Measurements from ENCODE around the gene SLC22A12. TPM values are rescaled to one million over a fixed set of nuclear protein-coding genes. Genes with fewer than 3 reads are reported as not detected.

The SLC22A12 gene
- total RNA-seq, 1 experiment from 2014 or later, result not detected

DNA sequence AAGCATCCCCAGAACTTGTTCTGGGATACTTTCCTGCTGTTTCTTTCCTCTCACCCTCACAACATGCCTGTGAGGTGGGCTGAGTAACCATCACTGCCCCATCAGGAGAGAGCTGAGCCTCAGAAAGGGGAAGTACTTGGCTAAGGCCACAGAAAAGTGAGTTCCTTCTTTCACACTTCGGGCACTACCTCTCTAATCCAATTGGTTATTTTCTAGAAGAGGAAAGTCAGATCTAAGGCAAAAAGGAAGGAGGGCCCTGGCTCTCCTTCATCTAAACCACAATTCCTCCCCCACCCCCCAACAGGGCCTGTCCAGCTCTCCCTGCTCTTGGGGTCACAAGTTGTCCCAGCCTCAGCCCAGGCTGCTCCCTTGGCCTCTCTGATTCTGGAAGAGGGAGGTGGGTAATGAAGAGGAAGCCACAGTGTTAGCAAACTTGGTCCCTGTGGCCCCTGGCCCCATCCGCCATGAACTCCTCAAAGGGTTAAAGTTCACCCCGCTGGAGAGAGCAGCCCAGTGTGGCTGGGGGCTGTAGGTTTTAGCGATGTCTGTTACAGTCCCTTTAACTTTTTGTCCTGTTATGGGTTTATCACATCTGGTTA is 34.0 kb downstream of the SLC22A12 start:
- no peak for DNase-seq (ENCODE audit: low read depth)

DNA sequence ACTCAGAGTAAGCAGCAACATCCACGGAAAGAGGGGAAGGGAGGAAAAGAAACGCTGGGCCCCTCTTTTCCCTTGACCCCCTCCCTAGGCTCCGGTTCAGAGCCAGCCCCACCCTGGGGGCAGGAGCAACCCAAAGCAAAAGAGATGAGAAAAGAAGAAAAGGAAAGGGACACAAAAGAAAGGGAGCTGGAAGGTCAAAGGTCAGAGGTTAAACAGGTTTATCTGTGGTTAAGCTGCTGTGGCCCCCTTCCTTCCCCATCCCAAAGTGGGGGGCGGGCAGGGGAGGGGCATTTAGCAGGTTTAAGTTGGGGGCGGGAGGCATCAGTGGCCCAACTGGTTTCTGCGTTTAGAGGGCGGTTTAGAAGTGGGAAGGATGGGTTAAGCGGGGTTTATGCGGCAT is 35.6 kb downstream of the SLC22A12 start:
- DNase-seq (ENCODE audit: low read depth), result no peak

DNA sequence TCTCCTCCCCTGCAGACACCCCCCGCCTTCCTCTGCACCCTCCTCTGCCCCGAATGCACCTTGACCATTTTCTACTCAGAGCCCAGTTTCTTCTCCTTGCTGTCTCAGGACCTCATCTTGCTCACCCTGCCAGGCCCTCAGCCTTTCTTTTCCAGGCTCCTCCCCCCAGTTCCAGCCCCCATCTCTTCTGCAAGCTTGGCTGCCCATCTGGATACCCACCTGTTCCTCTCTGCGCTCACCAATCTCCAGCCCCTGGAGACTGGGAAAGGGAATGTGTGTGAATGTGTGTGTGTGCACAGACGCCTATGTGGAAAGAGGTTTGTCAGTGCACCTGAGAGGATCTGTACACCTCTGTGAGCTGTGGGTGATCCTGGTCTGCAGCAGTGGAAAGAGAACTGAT is 36.4 kb downstream of the SLC22A12 start:
- DNase-seq (ENCODE audit: low read depth), result no peak

DNA sequence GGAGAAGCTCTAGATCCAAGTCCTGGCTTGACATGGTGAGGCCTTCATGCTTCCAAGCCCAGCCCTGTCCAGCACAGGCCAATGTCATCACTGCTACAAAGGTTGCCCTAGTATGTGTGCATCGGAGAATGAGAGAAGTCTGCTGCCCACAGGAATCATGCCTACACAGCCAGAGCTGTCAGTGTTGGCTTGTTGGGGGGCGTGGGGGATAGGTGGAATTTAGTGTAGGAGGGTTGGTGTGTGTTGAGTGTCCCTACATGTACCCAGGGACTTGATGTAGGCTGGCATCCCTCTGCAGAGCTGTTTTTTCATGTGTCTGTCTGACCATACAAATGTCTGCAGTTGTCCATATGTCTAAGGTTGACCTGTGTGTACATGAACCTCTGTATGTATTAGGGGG is 37.6 kb downstream of the SLC22A12 start:
- DNase-seq (ENCODE audit: low read depth), result no peak

DNA sequence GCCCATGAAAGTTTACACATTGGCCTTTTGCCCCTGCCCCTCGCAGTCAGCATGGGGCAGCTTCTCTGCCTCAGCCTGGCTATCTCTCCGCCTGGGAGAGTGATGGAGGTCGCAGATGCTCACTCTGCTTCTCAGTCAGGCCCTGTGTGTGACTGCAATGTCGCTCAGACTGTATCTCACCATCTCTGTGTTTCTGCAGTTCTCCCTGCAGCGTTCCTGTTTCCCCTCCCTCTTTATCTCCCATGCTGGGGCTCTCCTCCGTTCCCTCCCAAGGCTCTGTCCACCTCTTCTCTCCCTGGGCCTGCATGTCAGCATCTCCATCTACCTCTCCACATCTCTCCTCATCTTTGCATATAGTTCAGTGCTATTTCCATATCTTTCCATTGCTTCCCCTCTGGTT is 38.1 kb downstream of the SLC22A12 start:
- DNase-seq (ENCODE audit: low read depth), result no peak

DNA sequence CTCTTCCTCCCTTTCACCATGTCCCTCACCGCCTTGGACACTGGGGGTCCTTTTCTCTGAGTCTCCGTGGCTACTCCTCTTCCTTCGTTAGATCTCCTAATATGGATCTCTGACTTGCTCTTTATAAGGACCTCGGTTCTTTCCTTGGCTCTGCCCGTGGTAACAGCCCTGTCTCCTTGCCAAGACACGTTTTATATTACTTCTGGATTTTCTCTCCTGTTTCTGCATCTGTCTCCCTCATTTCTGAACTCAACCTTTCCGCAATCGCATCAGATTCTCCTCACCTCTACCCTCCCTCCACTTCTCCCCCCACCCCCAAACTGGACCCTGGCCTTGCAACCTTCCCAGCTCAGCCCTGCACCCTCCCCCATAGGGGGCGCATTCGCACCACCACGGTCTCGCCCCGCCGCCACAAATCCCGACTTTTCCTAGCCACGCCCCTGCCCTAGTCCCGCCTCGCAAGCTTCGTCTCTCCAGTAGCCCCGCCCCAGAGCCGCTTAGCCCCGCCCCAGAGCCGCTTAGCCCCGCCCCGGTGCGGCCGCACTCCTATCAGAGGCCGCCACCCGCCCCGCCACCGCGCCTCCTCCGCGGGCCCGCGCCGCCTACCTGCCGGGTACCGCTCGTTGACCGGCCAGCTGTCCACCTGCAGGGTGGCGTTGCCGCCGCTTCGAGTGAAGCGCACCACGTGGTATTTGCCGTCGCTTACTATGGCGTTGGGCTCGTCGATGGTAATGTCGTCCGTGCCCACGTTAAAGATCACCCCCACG is 39.0 kb downstream of the SLC22A12 start:
- no peak for DNase-seq (ENCODE audit: low read depth)

DNA sequence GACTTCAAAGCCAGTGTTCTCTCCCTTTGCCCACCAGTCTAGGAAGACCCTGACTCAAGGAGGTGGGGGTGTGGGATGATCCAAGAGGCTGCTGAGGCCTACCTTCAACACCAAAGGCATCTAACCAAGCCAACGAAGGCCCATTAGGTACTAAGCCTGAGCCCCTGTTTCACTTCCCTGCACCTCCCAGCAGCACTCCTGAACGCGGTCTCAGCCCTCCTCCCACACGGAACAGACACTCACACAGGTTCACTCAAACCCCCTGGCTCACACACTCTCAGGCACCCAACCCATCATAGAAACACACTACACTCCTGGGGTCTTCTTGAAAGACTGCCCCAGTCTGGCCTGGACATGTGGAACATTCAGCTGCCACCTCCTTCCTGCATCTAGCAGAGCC is 40.7 kb downstream of the SLC22A12 start:
- DNase-seq (ENCODE audit: low read depth), result no peak

DNA sequence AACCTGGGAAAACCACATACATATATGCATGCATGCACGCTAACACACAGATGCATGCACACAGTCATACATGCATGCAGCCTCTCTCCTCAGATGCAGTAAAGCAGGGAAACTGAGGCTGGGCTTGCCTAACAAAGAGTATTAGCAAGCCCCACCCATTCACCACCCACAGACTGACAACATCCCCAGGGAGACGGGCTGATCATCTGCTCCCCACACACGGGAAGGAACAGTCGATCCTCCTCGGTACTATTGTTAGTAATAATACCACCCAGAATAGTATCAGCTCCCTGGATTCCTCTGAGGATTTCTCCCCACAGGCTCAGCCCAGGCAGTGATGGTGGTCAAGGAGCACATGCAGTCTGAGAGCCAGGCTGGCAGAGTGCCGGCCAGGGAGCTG is 41.2 kb downstream of the SLC22A12 start:
- DNase-seq (ENCODE audit: low read depth), result no peak

DNA sequence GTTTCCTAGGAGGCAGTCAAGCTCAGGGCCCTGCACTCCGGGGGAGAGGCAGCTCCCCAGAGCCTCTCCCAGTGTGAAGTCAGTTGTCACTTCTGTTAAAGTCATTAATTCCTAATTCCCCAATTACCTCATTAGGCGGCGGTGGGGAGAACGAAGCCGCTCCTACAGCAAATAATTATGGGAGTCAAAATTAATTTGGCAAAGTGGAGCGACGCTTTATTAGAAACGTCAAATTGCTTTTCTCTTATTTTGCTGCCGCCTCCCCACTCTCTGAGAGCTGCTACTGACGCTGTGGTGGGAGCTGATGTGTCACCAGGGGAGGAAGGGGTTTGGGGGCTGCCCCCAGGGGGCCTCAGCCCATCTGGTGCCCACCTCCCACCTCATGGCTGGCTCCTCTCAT is 41.6 kb downstream of the SLC22A12 start:
- no peak for DNase-seq (ENCODE audit: low read depth)

DNA sequence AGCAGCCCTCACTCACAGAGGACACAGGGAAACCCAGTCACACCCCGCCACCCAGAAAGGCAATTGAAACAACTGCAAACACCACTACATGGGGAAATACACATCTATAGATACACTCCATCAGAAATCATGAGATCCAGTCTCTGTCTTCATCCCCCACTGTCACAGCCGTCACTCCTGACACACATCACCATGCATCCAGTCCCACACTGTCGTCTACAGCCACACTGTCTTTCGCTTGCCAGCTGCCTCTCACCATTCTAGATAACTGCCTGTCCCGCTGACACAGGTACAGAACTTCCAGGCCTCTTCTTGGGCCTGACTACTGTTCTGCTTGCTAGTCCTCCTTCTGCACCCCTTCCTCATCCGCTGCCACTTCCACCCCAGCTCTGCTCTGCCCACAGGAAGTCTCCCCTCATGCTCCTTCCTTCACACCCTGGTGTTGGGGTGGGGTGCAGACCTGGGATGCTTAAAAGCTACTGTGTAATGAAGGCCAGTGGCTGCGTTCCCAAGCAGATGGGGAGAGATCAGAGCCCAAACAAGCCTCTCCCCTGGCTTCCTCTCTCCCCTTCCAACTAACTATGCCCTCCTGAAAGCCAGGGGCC is 42.6 kb downstream of the SLC22A12 start:
- DNase-seq (ENCODE audit: low read depth), result no peak

DNA sequence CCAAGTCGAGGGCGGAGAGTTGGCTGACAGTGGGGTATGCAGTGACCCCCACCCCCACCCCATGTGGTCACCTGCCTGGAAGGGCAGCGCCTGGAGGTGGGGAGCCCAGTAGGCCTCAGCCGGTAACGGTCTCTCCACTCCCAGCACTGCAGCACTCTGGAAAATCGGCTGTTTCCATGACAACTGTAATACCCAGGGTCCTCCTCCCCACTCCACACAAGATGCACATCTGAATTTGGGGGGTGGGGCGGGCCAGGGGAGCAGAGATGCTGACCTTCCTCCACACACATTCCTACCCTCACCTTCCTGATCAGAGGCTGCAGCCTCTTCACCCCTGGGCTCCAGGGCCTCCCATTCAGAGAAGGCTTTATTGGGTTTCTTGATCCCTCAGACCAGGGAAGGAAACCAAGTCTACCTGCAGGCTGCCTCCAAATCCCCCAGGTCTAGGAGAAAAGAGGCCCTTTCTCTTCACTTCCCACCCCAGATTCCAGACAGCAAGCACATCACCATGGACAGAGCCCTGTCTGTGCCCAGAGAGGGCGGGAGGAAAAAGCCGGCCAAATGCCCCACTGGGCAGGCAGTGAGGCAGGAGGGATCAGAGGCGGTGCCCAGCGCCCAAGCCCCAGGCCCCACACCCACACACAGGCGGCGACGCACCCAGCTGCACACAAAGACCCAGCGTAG is 46.5 kb downstream of the SLC22A12 start:
- no peak for DNase-seq (ENCODE audit: low read depth)

DNA sequence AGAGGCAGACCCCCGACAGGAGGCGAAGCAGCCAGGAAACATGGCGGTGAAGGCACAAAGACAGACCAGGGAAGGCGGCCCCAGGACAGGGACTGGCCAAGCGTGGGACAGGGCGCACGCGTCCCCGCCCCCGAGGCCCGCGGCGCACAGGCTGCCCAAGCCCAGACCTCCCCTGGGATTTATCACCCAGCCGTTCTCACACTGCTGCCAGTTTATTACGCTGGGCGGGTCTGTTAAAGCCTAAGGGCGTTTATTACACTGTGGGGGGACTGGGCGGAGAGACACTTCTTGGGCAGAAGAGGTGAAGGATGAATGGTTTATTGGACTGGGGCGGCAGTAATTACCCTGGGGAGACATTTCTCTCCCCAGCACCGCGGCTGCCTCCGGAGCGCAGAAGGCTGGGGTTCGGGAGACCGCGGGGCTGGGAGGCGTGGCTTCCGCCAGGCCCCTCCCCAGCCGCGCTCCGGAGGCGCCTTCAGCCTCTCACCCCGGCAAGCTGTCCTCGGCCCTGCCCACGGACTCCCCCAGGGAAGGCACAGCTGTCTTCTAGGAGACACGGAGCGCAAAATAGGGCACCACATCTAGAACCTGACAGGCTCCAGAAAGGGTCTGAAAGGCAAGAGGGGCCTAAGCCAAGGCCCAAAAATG is 47.1 kb downstream of the SLC22A12 start:
- DNase-seq (ENCODE audit: low read depth), result no peak

DNA sequence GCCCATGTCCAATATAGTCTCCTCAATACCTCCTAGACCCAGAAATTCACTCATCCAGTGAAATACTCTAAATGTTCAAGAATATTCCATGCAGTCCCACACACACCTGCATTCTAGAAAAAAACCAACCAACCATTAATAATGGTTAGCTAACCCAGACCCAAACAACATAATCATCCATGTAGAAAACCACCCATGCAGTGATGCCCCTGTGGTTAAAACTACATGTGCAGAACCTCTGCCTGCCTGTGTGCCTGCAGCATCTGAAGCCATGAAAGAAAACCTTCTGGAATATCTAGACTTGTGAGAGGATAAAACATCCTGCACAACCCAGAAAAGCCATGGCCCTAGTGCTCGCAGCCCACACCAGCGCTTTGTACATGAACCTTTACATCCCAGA is 47.8 kb downstream of the SLC22A12 start:
- no peak for DNase-seq (ENCODE audit: low read depth)

DNA sequence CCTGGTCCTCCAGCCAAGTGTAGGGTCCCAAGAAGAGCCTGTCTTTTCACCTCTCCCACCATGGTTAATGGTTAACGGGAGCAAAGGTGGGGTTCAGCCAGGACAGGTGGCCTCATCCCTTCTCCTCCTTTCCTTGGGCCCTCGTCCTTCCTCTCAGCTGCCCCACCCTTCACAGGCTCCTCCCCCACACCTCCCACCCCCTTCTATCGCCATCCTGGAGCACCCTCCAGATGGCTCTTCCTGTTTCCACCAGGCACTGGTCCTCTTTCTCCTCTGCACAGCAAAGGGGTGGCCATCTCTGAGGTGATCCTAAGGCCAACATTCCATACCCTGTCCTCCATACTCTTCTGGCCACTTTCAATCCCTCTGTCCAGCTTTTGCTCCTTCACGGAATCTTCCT is 48.9 kb downstream of the SLC22A12 start:
- no peak for DNase-seq (ENCODE audit: low read depth)

DNA sequence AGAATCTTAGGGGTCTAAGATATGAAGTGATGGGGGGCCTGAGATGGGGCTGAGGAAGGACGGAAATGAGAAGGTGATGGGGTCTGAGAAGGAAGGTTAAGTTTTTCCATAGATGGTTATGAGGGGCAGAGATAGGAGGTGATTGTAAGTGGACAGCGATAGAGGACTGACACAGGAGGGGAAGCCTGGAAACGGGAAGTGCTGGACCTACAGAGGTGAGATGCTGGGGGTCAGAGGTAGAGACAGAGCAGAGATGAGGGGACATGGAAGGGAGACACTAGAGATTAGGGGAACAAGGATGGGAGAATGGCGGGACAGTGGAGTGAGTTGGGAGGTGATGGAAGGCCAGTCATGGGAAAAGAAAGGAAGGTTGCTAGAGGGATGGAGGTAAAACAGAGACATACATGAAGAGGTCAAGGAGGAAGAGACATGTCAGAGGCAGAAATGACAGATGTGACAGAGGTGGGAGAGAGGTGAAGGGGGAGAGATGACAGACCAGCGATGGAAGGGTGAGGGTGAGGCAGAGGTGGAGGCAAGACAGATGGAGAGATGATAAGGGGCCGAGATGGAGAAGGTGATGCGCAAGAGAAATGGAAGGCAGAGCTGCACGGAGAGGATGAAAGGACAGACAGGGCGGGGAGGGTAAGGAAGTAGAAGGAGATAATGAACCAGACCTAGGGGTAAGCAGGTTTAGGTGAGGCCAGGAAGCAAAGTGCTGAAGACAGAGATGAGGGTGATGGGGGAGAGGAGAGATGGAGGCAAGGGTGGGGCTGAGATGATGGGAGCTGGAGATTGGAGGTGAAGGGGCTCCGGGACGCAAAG is 50.8 kb downstream of the SLC22A12 start:
- DNase-seq (ENCODE audit: low read depth), result no peak

DNA sequence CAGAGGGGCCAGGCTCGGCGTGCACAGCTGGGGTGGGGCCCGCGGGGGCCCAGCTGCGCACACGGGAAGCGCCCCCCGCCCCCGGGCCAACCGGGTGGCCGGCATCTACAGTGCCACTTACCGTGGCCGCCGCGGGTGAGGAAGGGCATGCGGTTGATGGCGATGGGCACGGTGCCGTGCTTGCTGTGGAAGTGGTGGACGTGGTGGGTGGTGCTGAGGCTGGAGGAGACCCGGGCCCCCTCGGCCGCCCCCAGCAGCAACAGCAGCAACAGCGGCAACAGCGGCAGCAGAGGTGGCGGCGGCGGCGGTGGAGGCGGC is 51.4 kb downstream of the SLC22A12 start:
- DNase-seq (ENCODE audit: low read depth), result no peak

DNA sequence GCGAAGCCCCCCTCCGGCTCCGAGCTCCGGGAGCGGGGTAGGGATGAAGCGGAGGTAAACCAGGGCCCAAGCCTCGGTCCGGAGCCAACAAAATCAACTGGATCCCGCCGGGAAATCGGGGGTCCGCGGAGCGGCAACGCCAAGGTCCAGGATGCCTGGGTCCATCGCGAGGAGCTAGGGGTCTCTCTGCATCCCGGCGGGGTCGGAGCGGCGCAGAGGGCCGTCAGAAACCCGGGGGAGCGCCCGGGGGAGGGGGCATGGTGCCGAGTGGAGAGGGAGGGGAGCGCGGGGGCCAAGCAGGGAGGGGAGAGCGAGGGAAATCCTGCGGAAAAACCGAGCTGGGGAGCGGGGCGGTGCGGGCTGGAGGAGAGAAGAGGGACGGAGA is 51.8 kb downstream of the SLC22A12 start:
- DNase-seq (ENCODE audit: low read depth), result no peak

DNA sequence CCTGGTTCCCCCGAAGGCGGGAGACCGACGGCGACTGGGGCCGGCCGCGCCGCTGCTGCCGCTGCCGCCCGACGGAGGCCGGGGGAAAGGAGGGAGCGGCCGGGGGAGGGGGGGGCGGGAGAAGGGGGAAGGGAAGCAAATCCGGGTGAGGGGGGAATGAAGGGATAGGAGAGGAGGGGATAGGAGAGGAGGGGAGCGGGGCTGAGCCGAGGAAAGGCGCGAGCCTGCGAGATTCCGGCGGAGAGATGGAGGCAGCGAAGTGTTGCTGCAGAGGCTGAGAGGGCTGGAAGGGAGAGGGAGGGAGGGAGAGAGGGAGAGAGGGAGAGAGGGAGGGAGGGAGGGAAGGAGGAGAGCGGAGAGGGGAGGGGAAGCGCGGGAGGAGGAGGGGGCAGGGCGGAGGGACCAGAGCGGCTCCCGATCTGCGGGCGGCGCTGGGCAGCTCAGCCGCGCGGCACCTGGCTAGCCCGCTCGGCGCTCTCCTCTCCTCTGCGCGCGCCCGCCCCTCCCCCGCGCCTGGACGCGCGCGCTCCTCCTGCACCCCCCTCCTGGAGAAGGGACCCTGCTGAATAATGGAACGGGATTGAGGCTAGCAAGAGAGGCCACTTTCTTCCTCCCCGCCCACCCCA is 52.3 kb downstream of the SLC22A12 start:
- DNase-seq (ENCODE audit: low read depth), result no peak

DNA sequence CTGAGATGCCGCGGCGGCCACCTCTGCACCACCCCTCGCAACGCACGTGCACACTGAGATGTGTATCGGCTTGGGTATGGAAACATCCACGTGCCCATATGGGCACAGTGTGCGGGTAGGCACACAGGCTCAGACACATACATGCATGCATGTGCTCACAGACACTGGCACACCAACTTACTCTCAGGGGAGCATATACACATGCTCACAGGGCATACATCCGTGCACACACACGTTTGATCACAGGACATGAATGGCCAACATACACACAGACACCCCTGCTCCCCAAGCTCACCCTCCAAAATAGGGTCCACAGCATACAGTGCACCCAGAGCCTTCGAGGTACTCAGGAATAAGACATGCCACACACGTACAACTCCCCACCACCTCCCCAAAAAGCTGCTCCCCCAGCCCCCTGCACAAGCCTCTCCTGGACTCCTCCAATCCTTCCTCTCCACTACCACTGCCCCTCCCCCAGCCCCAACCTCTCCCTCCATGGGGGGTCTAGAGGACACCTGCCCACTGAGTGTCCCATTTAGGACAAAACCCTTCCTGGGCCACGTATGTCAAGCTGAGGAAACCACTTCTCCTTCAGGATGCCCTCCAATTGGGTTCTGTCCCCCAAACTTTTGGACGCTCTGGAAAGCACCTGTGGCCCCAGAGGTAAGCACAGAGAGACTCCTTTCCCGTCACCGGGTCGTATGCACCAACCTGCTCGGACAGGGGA is 53.1 kb downstream of the SLC22A12 start:
- DNase-seq (ENCODE audit: low read depth), result no peak

DNA sequence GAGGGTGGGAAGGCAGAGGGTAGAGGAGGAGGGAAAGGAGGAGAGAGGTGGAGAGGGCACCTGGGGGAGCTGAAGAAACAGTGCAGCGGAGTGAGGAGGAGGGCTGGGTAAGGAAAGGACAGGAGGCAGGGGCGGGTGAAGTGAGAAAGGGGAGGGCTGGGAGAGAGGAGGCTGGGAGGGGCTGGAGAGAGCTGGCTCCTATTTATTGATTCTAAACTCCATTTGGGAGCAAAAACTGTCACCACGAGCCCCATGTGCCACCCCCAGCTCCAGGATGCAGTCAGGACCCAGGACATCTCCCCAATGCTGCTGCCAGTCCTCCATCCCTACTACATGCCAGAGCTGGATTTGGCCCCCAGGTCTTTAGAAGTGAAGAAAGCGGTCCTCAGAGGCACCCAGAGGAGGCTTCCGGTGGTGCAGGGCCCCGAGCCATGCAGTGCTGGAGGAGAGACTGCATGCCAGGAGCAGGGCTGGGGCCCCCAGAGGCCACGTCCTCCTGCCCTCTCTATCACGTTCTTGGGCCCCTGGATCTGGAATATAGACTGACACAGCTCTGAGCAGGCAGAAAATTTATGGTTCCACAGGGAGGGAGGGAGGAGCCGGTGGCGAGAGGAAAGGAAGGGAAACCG is 53.7 kb downstream of the SLC22A12 start:
- DNase-seq (ENCODE audit: low read depth), result no peak

Data from LHCN-M2 (cell line).